WTC11 (cell line): ENCODE measurements around the gene PM20D2. TPM values are rescaled to one million over a fixed set of nuclear protein-coding genes. Genes with fewer than 3 reads are reported as not detected.

ENCODE experiments used
- ATAC-seq: fragments of 200-7000 bp; cut with Tn5 transposase; 2 replicates; pipeline ENCODE4 v1.10.0; 2021; ENCODE audit warnings: mild to moderate bottlenecking, moderate library complexity
- CTCF ChIA-PET: fragments of 300-600 bp; sonication (Branson Sonifier 250); formaldehyde crosslinking; loops from one replicate; lab custom pipeline; 2021; ENCODE audit warnings: antibody characterized with exemption; lab: Charles Lee
- POLR2A ChIA-PET: fragments of 350-600 bp; sonication (Branson Sonifier 250); formaldehyde crosslinking; loops from one replicate; lab custom pipeline; 2021; ENCODE audit warnings: antibody characterized with exemption; lab: Charles Lee
- DNase-seq: peaks from one replicate; pipeline ENCODE4 v3.0.0; 2021; ENCODE audit warnings: low spot score
- H3K27ac Mint-ChIP-seq: 2 replicates; pipeline ENCODE4 v1.8.0; 2021; ENCODE audit warnings: mixed read lengths
- H3K27me3 Mint-ChIP-seq: 2 replicates; pipeline ENCODE4 v1.8.0; 2021; ENCODE audit warnings: low read depth, mild to moderate bottlenecking, moderate library complexity, mixed read lengths
- H3K36me3 Mint-ChIP-seq: 2 replicates; pipeline ENCODE4 v1.8.0; 2021; ENCODE audit warnings: mixed read lengths
- H3K4me1 Mint-ChIP-seq: 2 replicates; pipeline ENCODE4 v1.8.0; 2022; ENCODE audit warnings: mixed read lengths
- H3K4me3 Mint-ChIP-seq: 2 replicates; pipeline ENCODE4 v1.8.0; 2021; ENCODE audit warnings: mild to moderate bottlenecking, moderate library complexity, mixed read lengths
- H3K9me3 Mint-ChIP-seq: 2 replicates; pipeline ENCODE4 v1.8.0; 2021; ENCODE audit warnings: mixed read lengths
- ATF1 ChIP-seq: sonication (generic); formaldehyde crosslinking; IDR thresholded peaks from 2 replicates; pipeline ENCODE4 v1.8.1; 2023; ENCODE audit warnings: mild to moderate bottlenecking, moderate library complexity, missing genetic modification reagents
- CREB1 ChIP-seq: sonication (generic); formaldehyde crosslinking; IDR thresholded peaks from 2 replicates; pipeline ENCODE4 v1.8.0; 2023; ENCODE audit warnings: mild to moderate bottlenecking, missing genetic modification reagents
- CREM ChIP-seq: sonication (generic); formaldehyde crosslinking; IDR thresholded peaks from 2 replicates; pipeline ENCODE4 v1.8.1; 2022; ENCODE audit warnings: mild to moderate bottlenecking, missing genetic modification reagents, moderate library complexity
- ELF4 ChIP-seq: sonication (generic); formaldehyde crosslinking; IDR thresholded peaks from 2 replicates; pipeline ENCODE4 v1.8.1; 2022; ENCODE audit warnings: low read depth, mild to moderate bottlenecking, moderate library complexity, missing genetic modification reagents
- FOXJ3 ChIP-seq: sonication (generic); formaldehyde crosslinking; IDR thresholded peaks from 2 replicates; pipeline ENCODE4 v1.9.0; 2021; ENCODE audit warnings: missing genetic modification reagents, mild to moderate bottlenecking, borderline replicate concordance
- FOXP1 ChIP-seq: sonication (generic); formaldehyde crosslinking; IDR thresholded peaks from 2 replicates; pipeline ENCODE4 v1.8.0; 2022; ENCODE audit warnings: missing genetic modification reagents, mild to moderate bottlenecking, moderate library complexity, borderline replicate concordance
- GABPB1 ChIP-seq: sonication (generic); formaldehyde crosslinking; IDR thresholded peaks from 2 replicates; pipeline ENCODE4 v1.8.1; 2023; ENCODE audit warnings: mild to moderate bottlenecking, missing genetic modification reagents
- GRHL2 ChIP-seq: fragments of 250-450 bp; sonication (Bioruptor Pico); IDR thresholded peaks from 2 replicates; pipeline ENCODE4 v1.8.0; 2022; ENCODE audit warnings: mild to moderate bottlenecking, moderate library complexity; ENCODE audit not compliant: insufficient replicate concordance, severe bottlenecking
- OVOL2 ChIP-seq: fragments of 250-450 bp; sonication (Bioruptor Pico); IDR thresholded peaks from 2 replicates; pipeline ENCODE4 v1.9.0; 2021; ENCODE audit warnings: mild to moderate bottlenecking, borderline replicate concordance
- SMAD4 ChIP-seq: sonication (generic); formaldehyde crosslinking; IDR thresholded peaks from 2 replicates; pipeline ENCODE4 v1.8.0; 2022; ENCODE audit warnings: mild to moderate bottlenecking, missing genetic modification reagents
- ZNF232 ChIP-seq: sonication (generic); formaldehyde crosslinking; IDR thresholded peaks from 2 replicates; pipeline ENCODE4 v1.8.0; 2022; ENCODE audit warnings: mild to moderate bottlenecking, missing genetic modification reagents
- ZNF317 ChIP-seq: sonication (generic); formaldehyde crosslinking; IDR thresholded peaks from 2 replicates; pipeline ENCODE4 v1.8.1; 2023; ENCODE audit warnings: low read depth, mild to moderate bottlenecking, moderate library complexity, missing genetic modification reagents, borderline replicate concordance
- ZNF416 ChIP-seq: fragments of 250-450 bp; sonication (Bioruptor Pico); IDR thresholded peaks from 2 replicates; pipeline ENCODE4 v1.9.0; 2021; ENCODE audit warnings: mild to moderate bottlenecking, inconsistent platforms
- ZNF671 ChIP-seq: fragments of 250-450 bp; sonication (Bioruptor Pico); IDR thresholded peaks from 2 replicates; pipeline ENCODE4 v1.8.0; 2021; ENCODE audit warnings: mild to moderate bottlenecking
- total RNA-seq: library from RNA; stranded (reverse); gene quantifications from 3 replicates; pipeline ENCODE4 v1.2.3, GENCODE V29; 2021
- TF ChIP-seq, protein P1 (sequence below): fragments of 250-450 bp; sonication (Bioruptor Pico); IDR thresholded peaks from 2 replicates; pipeline ENCODE4 v2.1.2; 2022; ENCODE audit warnings: mild to moderate bottlenecking, moderate library complexity
- TF ChIP-seq, protein P2 (sequence below): sonication (generic); formaldehyde crosslinking; IDR thresholded peaks from 2 replicates; pipeline ENCODE4 v1.8.1; 2023; ENCODE audit warnings: mild to moderate bottlenecking, missing genetic modification reagents, borderline replicate concordance
- TF ChIP-seq, protein P3 (sequence below): fragments of 200-600 bp; IDR thresholded peaks from 2 replicates; pipeline ENCODE4 v1.8.0; 2022; ENCODE audit warnings: antibody characterized with exemption
- TF ChIP-seq, protein P4 (sequence below): sonication (generic); formaldehyde crosslinking; IDR thresholded peaks from 2 replicates; pipeline ENCODE4 v1.8.1; 2022; ENCODE audit warnings: mild to moderate bottlenecking, moderate library complexity, missing genetic modification reagents
- TF ChIP-seq, protein P5 (sequence below): sonication (generic); formaldehyde crosslinking; IDR thresholded peaks from 2 replicates; pipeline ENCODE4 v1.8.1; 2022; ENCODE audit warnings: low read depth, mild to moderate bottlenecking, moderate library complexity, missing genetic modification reagents, borderline replicate concordance
- TF ChIP-seq, protein P6 (sequence below): sonication (generic); formaldehyde crosslinking; IDR thresholded peaks from 2 replicates; pipeline ENCODE4 v1.8.1; 2023; ENCODE audit warnings: mild to moderate bottlenecking, moderate library complexity, missing genetic modification reagents
- TF ChIP-seq, protein P7 (sequence below): fragments of 250-450 bp; sonication (Bioruptor Pico); IDR thresholded peaks from 2 replicates; pipeline ENCODE4 v1.9.0; 2021; ENCODE audit warnings: moderate library complexity, mild to moderate bottlenecking, inconsistent platforms, borderline replicate concordance

PM20D2 gene
- total RNA-seq, 1 experiment from 2014 or later: 4.9 TPM

DNA sequence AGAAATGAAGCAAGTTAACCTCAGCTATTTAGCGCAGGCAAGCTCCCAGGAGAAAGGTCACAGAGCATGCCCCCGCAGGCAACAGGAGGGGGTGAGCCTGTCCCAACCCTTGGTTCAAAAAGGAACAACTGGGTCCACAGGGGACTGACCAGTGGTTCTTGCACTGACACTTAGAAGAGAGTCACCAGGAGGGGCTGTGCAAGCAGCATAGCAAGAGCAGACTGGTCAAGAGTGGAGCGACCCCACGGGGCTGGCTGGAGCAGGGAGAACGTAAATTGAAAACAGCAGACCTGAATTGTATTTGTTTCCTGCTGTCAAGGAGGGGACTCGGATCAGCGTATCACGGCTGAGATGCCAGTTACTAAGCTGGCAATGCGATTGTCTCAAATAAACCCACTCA lies 38.5 kb downstream of the PM20D2 start:
- ATAC-seq (peak; percentile 47; the same call in 1 of the 2 replicates), DNase-seq (no peak)
- H3K9me3 Mint-ChIP-seq: no peaks in the 10 kb centered on the region
- H3K36me3 Mint-ChIP-seq: no peaks in the 10 kb centered on the region
- H3K27ac Mint-ChIP-seq: no peak overlapping the region
- TF ChIP-seq, protein P1, sequence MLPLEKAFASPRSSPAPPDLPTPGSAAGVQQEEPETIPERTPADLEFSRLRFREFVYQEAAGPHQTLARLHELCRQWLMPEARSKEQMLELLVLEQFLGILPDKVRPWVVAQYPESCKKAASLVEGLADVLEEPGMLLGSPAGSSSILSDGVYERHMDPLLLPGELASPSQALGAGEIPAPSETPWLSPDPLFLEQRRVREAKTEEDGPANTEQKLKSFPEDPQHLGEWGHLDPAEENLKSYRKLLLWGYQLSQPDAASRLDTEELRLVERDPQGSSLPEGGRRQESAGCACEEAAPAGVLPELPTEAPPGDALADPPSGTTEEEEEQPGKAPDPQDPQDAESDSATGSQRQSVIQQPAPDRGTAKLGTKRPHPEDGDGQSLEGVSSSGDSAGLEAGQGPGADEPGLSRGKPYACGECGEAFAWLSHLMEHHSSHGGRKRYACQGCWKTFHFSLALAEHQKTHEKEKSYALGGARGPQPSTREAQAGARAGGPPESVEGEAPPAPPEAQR (CRISPR knock-in tag): no peak
- TF ChIP-seq ZNF416 (CRISPR knock-in tag) (no peak), GABPB1 (CRISPR knock-in tag) (no peak)
- TF ChIP-seq, protein P2, sequence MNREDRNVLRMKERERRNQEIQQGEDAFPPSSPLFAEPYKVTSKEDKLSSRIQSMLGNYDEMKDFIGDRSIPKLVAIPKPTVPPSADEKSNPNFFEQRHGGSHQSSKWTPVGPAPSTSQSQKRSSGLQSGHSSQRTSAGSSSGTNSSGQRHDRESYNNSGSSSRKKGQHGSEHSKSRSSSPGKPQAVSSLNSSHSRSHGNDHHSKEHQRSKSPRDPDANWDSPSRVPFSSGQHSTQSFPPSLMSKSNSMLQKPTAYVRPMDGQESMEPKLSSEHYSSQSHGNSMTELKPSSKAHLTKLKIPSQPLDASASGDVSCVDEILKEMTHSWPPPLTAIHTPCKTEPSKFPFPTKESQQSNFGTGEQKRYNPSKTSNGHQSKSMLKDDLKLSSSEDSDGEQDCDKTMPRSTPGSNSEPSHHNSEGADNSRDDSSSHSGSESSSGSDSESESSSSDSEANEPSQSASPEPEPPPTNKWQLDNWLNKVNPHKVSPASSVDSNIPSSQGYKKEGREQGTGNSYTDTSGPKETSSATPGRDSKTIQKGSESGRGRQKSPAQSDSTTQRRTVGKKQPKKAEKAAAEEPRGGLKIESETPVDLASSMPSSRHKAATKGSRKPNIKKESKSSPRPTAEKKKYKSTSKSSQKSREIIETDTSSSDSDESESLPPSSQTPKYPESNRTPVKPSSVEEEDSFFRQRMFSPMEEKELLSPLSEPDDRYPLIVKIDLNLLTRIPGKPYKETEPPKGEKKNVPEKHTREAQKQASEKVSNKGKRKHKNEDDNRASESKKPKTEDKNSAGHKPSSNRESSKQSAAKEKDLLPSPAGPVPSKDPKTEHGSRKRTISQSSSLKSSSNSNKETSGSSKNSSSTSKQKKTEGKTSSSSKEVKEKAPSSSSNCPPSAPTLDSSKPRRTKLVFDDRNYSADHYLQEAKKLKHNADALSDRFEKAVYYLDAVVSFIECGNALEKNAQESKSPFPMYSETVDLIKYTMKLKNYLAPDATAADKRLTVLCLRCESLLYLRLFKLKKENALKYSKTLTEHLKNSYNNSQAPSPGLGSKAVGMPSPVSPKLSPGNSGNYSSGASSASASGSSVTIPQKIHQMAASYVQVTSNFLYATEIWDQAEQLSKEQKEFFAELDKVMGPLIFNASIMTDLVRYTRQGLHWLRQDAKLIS: no peak
- ChIA-PET CTCF (interaction anchor here (1.4 kb wide), 1 partner anchor 201 kb away, joined by 4 read pairs; no protein-coding TSS in a partner anchor), POLR2A (no interaction called here)
- no peaks in the 10 kb centered on the region for H3K4me1 Mint-ChIP-seq
- no peaks in the 10 kb centered on the region for H3K27me3 Mint-ChIP-seq
- no peak overlapping the region for H3K4me3 Mint-ChIP-seq

DNA sequence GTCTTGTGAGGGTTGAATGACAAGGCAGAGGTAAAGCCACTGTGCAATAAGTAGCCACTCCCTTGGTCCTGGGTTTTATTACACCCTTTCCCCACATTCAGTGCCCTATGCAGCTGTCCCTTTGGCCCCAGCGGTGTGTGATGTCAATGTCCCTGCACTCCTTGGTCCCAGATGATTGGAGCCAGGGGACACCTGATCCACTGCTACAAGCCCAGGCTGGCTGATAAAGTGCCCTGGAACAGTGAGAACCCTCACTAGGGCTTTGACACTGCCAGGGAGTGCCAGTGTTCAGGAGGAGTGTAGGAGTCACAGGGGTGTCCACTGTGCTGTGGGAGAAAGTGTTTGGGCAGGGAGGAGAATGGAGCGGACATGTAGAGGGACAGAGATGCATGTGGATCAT lies 40.9 kb downstream of the PM20D2 start:
- Mint-ChIP-seq H3K4me3 (no peak overlapping the region), H3K9me3 (no peaks in the 10 kb centered on the region), H3K27me3 (no peaks in the 10 kb centered on the region), H3K36me3 (no peaks in the 10 kb centered on the region), H3K27ac (no peak overlapping the region), H3K4me1 (peaks cover 14% of the 10 kb centered on the region)
- TF ChIP-seq SMAD4 (CRISPR knock-in tag) (no peak), ZNF317 (no peak), FOXJ3 (CRISPR knock-in tag) (no peak), CREB1 (CRISPR knock-in tag) (no peak), FOXP1 (no peak), ZNF671 (CRISPR knock-in tag) (no peak), CREM (CRISPR knock-in tag) (no peak), ELF4 (CRISPR knock-in tag) (no peak), ATF1 (CRISPR knock-in tag) (no peak), OVOL2 (CRISPR knock-in tag) (no peak), ZNF232 (CRISPR knock-in tag) (no peak), GRHL2 (CRISPR knock-in tag) (no peak)
- TF ChIP-seq, protein P3, sequence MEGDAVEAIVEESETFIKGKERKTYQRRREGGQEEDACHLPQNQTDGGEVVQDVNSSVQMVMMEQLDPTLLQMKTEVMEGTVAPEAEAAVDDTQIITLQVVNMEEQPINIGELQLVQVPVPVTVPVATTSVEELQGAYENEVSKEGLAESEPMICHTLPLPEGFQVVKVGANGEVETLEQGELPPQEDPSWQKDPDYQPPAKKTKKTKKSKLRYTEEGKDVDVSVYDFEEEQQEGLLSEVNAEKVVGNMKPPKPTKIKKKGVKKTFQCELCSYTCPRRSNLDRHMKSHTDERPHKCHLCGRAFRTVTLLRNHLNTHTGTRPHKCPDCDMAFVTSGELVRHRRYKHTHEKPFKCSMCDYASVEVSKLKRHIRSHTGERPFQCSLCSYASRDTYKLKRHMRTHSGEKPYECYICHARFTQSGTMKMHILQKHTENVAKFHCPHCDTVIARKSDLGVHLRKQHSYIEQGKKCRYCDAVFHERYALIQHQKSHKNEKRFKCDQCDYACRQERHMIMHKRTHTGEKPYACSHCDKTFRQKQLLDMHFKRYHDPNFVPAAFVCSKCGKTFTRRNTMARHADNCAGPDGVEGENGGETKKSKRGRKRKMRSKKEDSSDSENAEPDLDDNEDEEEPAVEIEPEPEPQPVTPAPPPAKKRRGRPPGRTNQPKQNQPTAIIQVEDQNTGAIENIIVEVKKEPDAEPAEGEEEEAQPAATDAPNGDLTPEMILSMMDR: no peak
- TF ChIP-seq, protein P4, sequence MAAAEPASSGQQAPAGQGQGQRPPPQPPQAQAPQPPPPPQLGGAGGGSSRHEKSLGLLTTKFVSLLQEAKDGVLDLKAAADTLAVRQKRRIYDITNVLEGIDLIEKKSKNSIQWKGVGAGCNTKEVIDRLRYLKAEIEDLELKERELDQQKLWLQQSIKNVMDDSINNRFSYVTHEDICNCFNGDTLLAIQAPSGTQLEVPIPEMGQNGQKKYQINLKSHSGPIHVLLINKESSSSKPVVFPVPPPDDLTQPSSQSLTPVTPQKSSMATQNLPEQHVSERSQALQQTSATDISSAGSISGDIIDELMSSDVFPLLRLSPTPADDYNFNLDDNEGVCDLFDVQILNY (CRISPR knock-in tag): no peak
- TF ChIP-seq, protein P5, sequence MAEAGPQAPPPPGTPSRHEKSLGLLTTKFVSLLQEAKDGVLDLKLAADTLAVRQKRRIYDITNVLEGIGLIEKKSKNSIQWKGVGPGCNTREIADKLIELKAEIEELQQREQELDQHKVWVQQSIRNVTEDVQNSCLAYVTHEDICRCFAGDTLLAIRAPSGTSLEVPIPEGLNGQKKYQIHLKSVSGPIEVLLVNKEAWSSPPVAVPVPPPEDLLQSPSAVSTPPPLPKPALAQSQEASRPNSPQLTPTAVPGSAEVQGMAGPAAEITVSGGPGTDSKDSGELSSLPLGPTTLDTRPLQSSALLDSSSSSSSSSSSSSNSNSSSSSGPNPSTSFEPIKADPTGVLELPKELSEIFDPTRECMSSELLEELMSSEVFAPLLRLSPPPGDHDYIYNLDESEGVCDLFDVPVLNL (CRISPR knock-in tag): no peak
- TF ChIP-seq, protein P6, sequence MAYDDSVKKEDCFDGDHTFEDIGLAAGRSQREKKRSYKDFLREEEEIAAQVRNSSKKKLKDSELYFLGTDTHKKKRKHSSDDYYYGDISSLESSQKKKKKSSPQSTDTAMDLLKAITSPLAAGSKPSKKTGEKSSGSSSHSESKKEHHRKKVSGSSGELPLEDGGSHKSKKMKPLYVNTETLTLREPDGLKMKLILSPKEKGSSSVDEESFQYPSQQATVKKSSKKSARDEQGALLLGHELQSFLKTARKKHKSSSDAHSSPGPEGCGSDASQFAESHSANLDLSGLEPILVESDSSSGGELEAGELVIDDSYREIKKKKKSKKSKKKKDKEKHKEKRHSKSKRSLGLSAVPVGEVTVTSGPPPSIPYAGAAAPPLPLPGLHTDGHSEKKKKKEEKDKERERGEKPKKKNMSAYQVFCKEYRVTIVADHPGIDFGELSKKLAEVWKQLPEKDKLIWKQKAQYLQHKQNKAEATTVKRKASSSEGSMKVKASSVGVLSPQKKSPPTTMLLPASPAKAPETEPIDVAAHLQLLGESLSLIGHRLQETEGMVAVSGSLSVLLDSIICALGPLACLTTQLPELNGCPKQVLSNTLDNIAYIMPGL: no peak
- TF ChIP-seq, protein P1 (CRISPR knock-in tag): no peak
- TF ChIP-seq, protein P7, sequence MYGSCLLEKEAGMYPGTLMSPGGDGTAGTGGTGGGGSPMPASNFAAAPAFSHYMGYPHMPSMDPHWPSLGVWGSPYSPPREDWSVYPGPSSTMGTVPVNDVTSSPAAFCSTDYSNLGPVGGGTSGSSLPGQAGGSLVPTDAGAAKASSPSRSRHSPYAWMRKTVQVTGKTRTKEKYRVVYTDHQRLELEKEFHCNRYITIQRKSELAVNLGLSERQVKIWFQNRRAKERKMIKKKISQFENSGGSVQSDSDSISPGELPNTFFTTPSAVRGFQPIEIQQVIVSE: no peak
- ATAC-seq (no peak), DNase-seq (no peak)
- ChIA-PET POLR2A (no interaction called here), CTCF (no interaction called here)
